ENCODE measurements around the gene AGXT. TPM values are rescaled to one million over a fixed set of nuclear protein-coding genes. Genes with fewer than 3 reads are reported as not detected.

The AGXT gene
- total RNA-seq, 2 experiments from 2014 or later, result not detected

- H3K79me2 ChIP-seq (ENCODE audit: insufficient read depth, low read depth, low read length), result no peaks in the 10 kb centered on the region
- no peak for TF ChIP-seq EZH2phosphoT487 (IDR thresholded peaks at IDR 0.05; ENCODE audit: borderline replicate concordance, low read depth, low read length)
- TF ChIP-seq CTCF (conservative IDR thresholded peaks at IDR 0.05; ENCODE audit: low read length), result no peak
- no peak overlapping the region for H3K4me3 ChIP-seq (ENCODE audit: low read depth, low read length, poor library complexity, severe bottlenecking)
- no peaks in the 10 kb centered on the region for H3K9me2 ChIP-seq (ENCODE audit: insufficient read depth, low read length)
- H3K4me2 ChIP-seq (ENCODE audit: low read length), result no peak overlapping the region
- H4K20me1 ChIP-seq (ENCODE audit: insufficient read depth, low read length), result no peaks in the 10 kb centered on the region
- DNase-seq (ENCODE audit: low spot score), result no peak
- ChIA-PET CTCF (ENCODE audit: unreplicated experiment) (no interaction called here), POLR2A (interaction anchor here (0.5 kb wide), 1 partner anchor 651 kb away, joined by 3 read pairs; no protein-coding TSS in a partner anchor)
- H3K27ac ChIP-seq (ENCODE audit: low read depth, low read length, poor library complexity, severe bottlenecking), result no peak overlapping the region
- BruUV-seq (replicated peaks), result no TSS peak
- H3K36me3 ChIP-seq (ENCODE audit: insufficient read depth, low read length), result no peaks in the 10 kb centered on the region
- H3K9me3 ChIP-seq (ENCODE audit: low read length), result no peaks in the 10 kb centered on the region
- H2AFZ ChIP-seq (ENCODE audit: low read length), result no peak overlapping the region
- intact Hi-C loops (cut with micrococcal nuclease; ENCODE audit: unreplicated experiment), result no loop called here
- H3K4me1 ChIP-seq (ENCODE audit: insufficient read depth, low read length, poor library complexity, severe bottlenecking), result no peaks in the 10 kb centered on the region
Observed at GRCh38 chr2:240905176-240905781, 36.7 kb downstream of the AGXT start.

GRCh38 chr2:240906141-240906910 is 37.7 kb downstream of the AGXT start, which contains the start of gene CROCC2:
TSS of gene CROCC2 (plus strand) at chr2:240906336. CDS start at chr2:240906514, 178 bp downstream.
- no peaks in the 10 kb centered on the region for H3K4me1 ChIP-seq (ENCODE audit: insufficient read depth, low read length, poor library complexity, severe bottlenecking)
- intact Hi-C loops (cut with micrococcal nuclease; ENCODE audit: unreplicated experiment), result no loop called here
- H3K4me2 ChIP-seq (ENCODE audit: low read length), result no peak within 1 kb of the TSS
- no peaks in the 10 kb centered on the region for H3K36me3 ChIP-seq (ENCODE audit: insufficient read depth, low read length)
- no peaks in the 10 kb centered on the region for H3K9me2 ChIP-seq (ENCODE audit: insufficient read depth, low read length)
- no peaks in the 10 kb centered on the region for H3K79me2 ChIP-seq (ENCODE audit: insufficient read depth, low read depth, low read length)
- BruUV-seq (replicated peaks), result no TSS peak
- H2AFZ ChIP-seq (ENCODE audit: low read length), result no peak within 1 kb of the TSS
- no peaks in the 10 kb centered on the region for H3K9me3 ChIP-seq (ENCODE audit: low read length)
- H3K27ac ChIP-seq (ENCODE audit: low read depth, low read length, poor library complexity, severe bottlenecking), result no peak within 1 kb of the TSS
- no peaks in the 10 kb centered on the region for H4K20me1 ChIP-seq (ENCODE audit: insufficient read depth, low read length)
- no peak for DNase-seq (ENCODE audit: low spot score)
- no peak for TF ChIP-seq CTCF (conservative IDR thresholded peaks at IDR 0.05; ENCODE audit: low read length)
- no peak for TF ChIP-seq EZH2phosphoT487 (IDR thresholded peaks at IDR 0.05; ENCODE audit: borderline replicate concordance, low read depth, low read length)
- no peak within 1 kb of the TSS for H3K4me3 ChIP-seq (ENCODE audit: low read depth, low read length, poor library complexity, severe bottlenecking)
- POLR2A ChIA-PET, result no interaction called here
- CTCF ChIA-PET (ENCODE audit: unreplicated experiment), result no interaction called here
